Activated effector memory CD4-positive, alpha-beta T cell treated with Interleukin-2 at 50 U/mL for 16 hours (primary cell): Measurements from ENCODE around the gene SNRPD2.
"Not testable (repeated sequence)": the region's sequence is repeated elsewhere in the genome, so short reads cannot be mapped to it uniquely, and the experiment has no call there.

ENCODE experiments used
- DNase-seq: peaks from one replicate; pipeline ENCODE4 v3.0.0-alpha.2; 2020

SNRPD2 gene

GRCh38 chr19:45701676-45702075 is 9.9 kb upstream of the SNRPD2 start:
- DNase-seq, result no peak

- DNase-seq, result peak; percentile 62
Observed at GRCh38 chr19:45693106-45693788, 1.5 kb upstream of the SNRPD2 start.

DNA sequence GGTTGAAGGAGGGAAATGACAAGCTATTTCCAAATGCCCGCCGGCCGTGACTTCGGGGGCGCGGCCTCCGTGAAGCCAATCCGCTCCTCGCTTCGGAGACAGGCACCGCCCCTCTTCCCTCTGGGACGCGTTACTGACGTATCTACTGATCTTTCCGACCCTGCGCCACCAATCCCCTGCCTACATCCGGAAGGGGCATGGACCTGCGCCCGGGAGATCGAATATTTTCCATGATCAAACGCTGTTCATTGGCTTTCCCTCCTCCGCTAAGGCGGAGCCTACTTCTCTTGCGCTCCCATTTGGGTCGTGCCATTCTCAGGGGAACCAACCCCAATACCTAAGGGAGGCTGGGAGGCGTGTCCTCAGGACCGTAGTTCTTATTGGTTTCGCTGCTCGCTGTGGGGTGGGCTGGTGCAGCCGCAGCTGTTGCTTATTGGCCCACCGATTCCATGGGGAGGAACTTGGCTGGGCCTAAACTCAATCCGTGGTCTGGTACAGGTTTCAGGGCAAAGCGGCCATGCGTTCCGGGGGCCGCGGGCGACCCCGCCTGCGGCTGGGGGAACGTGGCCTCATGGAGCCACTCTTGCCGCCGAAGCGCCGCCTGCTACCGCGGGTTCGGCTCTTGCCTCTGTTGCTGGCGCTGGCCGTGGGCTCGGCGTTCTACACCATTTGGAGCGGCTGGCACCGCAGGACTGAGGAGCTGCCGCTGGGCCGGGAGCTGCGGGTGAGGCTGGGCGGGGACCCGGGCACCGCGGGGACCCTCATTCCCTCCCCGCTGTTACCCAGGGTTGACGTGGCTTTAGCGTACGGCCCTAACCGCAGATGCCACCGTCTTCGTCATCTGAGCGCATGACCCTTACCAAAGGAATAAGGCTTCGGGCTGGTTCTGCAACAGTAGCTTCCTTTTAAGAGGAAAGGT is 693 bp upstream of the SNRPD2 start, which contains the start of gene QPCTL:
QPCTL (plus strand) TSS at position 480 of the 919 bp plus-strand sequence; CDS start at position 518, 38 bp downstream.
- DNase-seq, result peak; percentile 95

GRCh38 chr19:45687599-45687998 is 4.2 kb downstream of the SNRPD2 start:
- no peak for DNase-seq

GRCh38 chr19:45685045-45685444 is 6.7 kb downstream of the SNRPD2 start:
- not testable (repeated sequence) for DNase-seq

GRCh38 chr19:45682908-45683307 is 8.8 kb downstream of the SNRPD2 start:
- DNase-seq, result no peak

DNA sequence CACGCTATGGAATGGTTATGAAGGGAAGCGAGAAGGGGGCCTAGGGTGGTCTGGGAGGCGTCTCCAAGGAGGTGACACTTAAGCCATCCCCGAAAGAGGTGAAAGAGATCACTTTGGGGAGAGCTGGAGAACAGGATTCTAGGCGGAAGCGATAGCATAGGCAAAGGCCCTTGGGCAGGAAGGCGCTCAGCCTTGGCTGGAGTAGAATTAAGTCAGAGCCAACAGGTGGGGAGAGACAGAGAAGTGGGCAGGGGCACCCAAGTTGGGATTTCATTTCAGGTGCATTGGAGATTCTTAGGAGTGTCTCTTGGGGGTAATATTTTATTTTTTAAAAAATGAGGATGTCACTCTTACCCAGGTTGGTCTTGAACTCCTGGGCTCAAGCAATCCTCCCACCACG is 9.6 kb downstream of the SNRPD2 start:
- DNase-seq, result no peak

DNA sequence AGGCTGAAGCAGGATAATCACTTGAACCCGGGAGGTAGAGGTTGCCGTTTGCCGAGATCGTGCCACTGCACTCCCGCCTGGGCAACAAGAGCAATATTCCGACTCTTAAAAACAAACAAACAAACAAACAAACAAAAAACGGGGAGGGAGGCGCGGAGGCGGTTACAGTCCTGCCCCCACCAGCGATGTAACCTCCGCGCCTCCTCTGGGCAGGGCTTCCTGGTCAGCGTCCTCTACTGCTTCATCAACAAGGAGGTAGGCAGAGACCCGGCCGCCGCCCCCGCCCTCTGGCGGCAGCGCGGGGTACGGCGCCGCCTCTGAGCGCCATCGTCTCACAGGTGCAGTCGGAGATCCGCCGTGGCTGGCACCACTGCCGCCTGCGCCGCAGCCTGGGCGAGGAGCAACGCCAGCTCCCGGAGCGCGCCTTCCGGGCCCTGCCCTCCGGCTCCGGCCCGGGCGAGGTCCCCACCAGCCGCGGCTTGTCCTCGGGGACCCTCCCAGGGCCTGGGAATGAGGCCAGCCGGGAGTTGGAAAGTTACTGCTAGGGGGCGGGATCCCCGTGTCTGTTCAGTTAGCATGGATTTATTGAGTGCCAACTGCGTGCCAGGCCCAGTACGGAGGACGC is 10.2 kb downstream of the SNRPD2 start:
- DNase-seq, result peak; percentile 84

DNA sequence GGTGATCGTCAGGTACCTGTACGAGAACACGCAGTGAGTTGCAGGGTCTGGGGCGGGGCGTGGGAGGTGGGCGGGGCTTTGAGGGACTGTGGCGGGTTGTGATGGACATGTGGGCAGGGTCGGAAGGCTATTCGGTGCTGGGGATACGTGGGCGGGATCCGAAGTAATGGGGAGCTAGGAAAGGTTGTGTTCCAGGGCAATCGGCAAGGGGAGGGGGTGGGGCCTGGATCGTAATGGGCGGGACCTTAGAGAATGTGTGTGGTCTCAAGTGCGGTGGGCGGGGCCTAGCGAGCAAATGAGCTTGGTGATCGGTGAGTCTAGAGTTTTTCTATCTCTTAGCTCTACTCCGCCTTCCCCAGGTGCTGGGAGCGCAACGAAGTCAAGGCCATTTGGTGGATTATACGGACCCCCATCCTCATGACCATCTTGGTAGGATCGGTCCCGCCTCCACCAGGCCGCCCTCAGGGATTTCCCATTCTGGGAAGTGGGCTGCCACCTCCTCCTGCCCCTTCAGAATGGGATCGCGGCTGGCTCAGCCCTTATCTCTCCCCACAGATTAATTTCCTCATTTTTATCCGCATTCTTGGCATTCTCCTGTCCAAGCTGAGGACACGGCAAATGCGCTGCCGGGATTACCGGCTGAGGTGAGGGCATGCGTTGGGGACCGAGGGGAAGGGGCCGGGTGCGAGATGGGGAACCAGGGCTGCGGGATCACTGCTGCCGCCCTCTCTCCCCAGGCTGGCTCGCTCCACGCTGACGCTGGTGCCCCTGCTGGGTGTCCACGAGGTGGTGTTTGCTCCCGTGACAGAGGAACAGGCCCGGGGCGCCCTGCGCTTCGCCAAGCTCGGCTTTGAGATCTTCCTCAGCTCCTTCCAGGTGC is 14.2 kb downstream of the SNRPD2 start:
- DNase-seq, result peak; percentile 58

DNA sequence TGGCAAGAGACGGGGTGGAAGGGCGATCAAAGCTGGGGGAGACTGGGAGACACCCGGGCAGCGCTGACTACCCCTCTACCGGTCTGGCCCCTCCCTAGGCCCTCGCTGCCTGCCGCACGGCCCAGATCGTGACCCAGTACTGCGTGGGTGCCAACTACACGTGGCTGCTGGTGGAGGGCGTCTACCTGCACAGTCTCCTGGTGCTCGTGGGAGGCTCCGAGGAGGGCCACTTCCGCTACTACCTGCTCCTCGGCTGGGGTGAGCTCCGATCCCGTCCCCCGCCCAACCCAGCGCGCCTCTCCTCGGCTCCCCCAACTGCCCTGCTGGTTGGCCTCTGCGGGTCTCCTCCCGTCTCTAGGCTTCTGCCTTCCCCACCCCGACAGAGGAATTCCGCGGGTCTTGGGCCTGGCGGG is 14.9 kb downstream of the SNRPD2 start:
- DNase-seq, result no peak

- DNase-seq, result no peak
Observed at GRCh38 chr19:45674946-45675345, 16.8 kb downstream of the SNRPD2 start.

DNA sequence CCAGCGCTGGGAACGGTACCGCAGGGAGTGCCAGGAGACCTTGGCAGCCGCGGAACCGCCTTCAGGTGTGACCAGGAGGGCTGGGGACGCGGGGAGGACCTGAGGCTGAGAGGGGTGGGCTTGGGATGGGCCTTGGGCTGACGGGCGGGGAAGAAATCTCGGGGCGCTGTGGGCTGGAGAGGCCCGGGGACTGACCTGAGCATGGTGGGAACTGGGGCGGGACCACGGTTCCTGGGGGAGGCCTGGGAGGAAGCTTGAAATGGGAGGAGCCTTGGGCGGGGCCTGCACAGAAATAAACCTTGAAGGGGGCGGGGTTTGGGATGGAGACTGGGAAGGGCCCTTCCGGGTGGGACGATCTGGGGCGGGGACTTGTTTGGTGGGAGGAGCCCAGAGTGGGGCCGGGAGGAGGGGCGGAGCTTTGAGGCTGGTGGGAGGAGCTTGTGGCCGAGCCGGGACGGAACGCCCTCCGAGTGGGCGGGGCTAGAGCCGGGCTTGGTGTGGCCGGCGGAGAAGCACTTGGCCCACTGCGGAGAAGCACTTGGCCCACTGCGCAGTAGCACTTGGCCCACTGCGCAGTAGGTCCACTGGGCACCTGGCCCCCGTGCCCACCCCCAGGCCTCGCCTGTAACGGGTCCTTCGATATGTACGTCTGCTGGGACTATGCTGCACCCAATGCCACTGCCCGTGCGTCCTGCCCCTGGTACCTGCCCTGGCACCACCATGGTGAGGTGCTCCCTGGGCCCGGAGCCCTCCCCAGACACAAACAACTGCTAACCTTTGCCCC is 20.9 kb downstream of the SNRPD2 start:
- no peak for DNase-seq

- no peak for DNase-seq
Observed at GRCh38 chr19:45668342-45668871, 23.3 kb downstream of the SNRPD2 start.

DNA sequence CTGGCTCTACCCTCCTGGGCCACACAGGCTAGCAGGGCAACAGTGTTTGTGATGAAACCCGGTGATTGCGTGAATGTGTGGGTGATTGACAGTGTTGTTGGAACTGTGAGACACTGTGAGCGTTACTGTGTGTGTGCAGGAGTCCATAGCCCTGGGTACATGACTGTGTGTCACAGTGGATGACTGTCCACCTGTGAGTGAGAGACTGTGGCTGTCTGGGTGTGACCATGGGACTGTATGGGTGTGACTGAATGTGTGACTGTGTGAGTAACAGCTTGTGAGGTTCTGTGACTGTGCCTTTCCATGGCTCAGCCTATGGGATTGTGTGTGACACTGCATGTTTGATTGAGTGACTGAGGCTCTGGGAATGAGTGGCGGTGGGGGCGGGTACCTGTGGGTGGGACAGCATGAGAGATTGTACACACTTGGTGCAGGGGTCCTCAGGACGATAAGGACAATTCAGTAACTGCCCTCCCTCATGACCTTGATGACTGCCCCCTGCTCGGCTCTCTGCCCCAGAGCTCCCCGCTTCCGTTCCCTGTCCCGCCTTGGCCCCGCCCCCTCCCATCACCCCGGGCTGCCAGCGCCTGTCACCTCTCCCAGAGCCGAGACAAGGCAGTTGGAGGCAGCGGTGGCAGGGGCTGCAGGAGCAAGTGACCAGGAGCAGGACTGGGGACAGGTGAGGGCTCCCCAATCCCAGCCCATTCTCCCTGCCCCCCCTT is 24.0 kb downstream of the SNRPD2 start, which contains the start of gene GIPR:
GIPR (plus strand) TSS at position 602 of the 722 bp plus-strand sequence. CDS start 1,300 bp downstream, outside the sequence.
- no peak for DNase-seq

- no peak for DNase-seq
Observed at GRCh38 chr19:45664575-45664974, 27.2 kb downstream of the SNRPD2 start.

- no peak for DNase-seq
Observed at GRCh38 chr19:45663800-45664199, 28.0 kb downstream of the SNRPD2 start.

GRCh38 chr19:45660636-45661035 is 31.1 kb downstream of the SNRPD2 start:
- no peak for DNase-seq

GRCh38 chr19:45659096-45659729 is 32.5 kb downstream of the SNRPD2 start:
- DNase-seq, result no peak

- no peak for DNase-seq
Observed at GRCh38 chr19:45657520-45658167, 34.1 kb downstream of the SNRPD2 start.
